Upper lobe of left lung (tissue), 6 donors: Measurements from ENCODE around the gene GAD1. TPM values are rescaled to one million over a fixed set of nuclear protein-coding genes. Genes with fewer than 3 reads are reported as not detected.

Source experiments
- ATAC-seq, 2 donors: fragments of 200-7000 bp; cut with Tn5 transposase; one replicate each; pipeline ENCODE4 v1.9.1; 2022; ENCODE audit warnings: mild to moderate bottlenecking in 2 of 2, moderate library complexity in 2 of 2; ENCODE audit not compliant: low FRiP score in 2 of 2
- DNase-seq, 2 donors: peaks; one replicate each; pipeline ENCODE4 v3.0.0-alpha.2; 2019 to 2020
- H3K27ac ChIP-seq, 4 donors: fragments of 200-600 bp; sonication (generic); one replicate each; pipeline ENCODE4 v1.5.1; 2016 to 2019
- H3K27me3 ChIP-seq, 4 donors: fragments of 200-600 bp; sonication (generic); one replicate each; pipeline ENCODE4 v1.5.1; 2017 to 2019
- H3K36me3 ChIP-seq, 4 donors: fragments of 200-600 bp; sonication (generic); one replicate each; pipeline ENCODE4 v1.5.1; 2016 to 2019
- H3K4me1 ChIP-seq, 4 donors: fragments of 200-600 bp; sonication (generic); one replicate each; pipeline ENCODE4 v1.5.1; 2018 to 2019
- H3K4me3 ChIP-seq, 4 donors: fragments of 200-600 bp; sonication (generic); one replicate each; pipeline ENCODE4 v1.5.1; 2017 to 2019; ENCODE audit warnings: mild to moderate bottlenecking in 2 of 4, moderate library complexity in 1 of 4
- H3K9me3 ChIP-seq, 4 donors: fragments of 200-600 bp; sonication (generic); one replicate each; pipeline ENCODE4 v1.5.1; 2018 to 2019
- EP300 ChIP-seq, 4 donors: sonication (generic); formaldehyde crosslinking; IDR thresholded peaks; one replicate each; pipeline ENCODE4 v1.5.1; 2017; ENCODE audit warnings: antibody characterized with exemption in 4 of 4, control low read depth in 2 of 4
- POLR2A ChIP-seq, 4 donors: fragments of 450-650 bp; IDR thresholded peaks; one replicate each; pipeline ENCODE4 v1.5.1; 2016 to 2017; ENCODE audit warnings: antibody characterized with exemption in 4 of 4, mild to moderate bottlenecking in 2 of 4
- POLR2AphosphoS5 ChIP-seq, 2 donors: sonication (generic); formaldehyde crosslinking; IDR thresholded peaks; one replicate each; pipeline ENCODE4 v1.5.1; 2017; ENCODE audit warnings: antibody characterized with exemption in 2 of 2
- WGBS, 2 donors: methylation state at CpG; one replicate each; pipeline ENCODE4 v1.1.5; 2017 to 2018; 5-methylcytosine and 5-hydroxymethylcytosine counted together
- small RNA-seq, 4 donors: library from RNA; depleted of rRNA; stranded (forward); fragments of <200 nt; gene quantifications; one replicate each; pipeline ENCODE3, GENCODE V24; 2016
- total RNA-seq, 6 donors: library from RNA; depleted of rRNA in 4 of 6; stranded (reverse); fragments of >200 nt in 4 of 6; gene quantifications; one replicate each; pipeline versions ENCODE4 v1.1.0 to v1.2.1, GENCODE V29; 2016 to 2021
- TF ChIP-seq, protein P1 (sequence below), 6 experiments: fragments of 450-650 bp in 4 of 6; fragments of 200-600 bp in 2 of 6; sonication (generic) in 2 of 6; IDR thresholded peaks; one replicate each; pipeline ENCODE4 v1.5.1; 2016 to 2019; ENCODE audit warnings: antibody characterized with exemption in 6 of 6
- donor health status: DM: no; HTN: no; CAD: no; lungs with moderate emphysema.
- donor health status: DM: no; HTN: yes; CAD: no; lungs with severe emphysema.

GAD1 gene
- total RNA-seq, 6 donors from 2014 or later = 0.29 to 0.79 TPM; not detected in 4

DNA sequence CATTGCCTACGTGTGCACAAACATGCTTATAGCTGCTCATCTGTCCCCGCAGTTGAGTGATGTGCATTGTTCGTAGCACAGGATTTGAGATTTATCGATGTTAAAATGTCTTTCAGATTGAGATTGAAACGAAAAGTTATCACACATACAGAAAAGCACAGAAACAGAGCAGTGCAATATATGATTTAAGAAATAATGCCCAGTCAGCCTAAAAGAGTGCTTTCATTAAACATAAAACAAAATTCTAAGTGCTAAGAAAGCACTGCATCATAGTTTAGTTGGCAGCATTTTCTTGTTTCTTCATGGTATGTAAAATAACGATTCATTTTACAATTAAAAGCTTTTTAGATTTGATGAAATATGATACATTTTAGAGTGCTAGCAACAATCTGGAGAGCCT is 80.4 kb downstream of the GAD1 start:
- TF ChIP-seq, protein P1, sequence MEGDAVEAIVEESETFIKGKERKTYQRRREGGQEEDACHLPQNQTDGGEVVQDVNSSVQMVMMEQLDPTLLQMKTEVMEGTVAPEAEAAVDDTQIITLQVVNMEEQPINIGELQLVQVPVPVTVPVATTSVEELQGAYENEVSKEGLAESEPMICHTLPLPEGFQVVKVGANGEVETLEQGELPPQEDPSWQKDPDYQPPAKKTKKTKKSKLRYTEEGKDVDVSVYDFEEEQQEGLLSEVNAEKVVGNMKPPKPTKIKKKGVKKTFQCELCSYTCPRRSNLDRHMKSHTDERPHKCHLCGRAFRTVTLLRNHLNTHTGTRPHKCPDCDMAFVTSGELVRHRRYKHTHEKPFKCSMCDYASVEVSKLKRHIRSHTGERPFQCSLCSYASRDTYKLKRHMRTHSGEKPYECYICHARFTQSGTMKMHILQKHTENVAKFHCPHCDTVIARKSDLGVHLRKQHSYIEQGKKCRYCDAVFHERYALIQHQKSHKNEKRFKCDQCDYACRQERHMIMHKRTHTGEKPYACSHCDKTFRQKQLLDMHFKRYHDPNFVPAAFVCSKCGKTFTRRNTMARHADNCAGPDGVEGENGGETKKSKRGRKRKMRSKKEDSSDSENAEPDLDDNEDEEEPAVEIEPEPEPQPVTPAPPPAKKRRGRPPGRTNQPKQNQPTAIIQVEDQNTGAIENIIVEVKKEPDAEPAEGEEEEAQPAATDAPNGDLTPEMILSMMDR (IDR thresholded peaks at IDR 0.05) = no peak
- TF ChIP-seq EP300 (IDR thresholded peaks at IDR 0.05) (no peak), POLR2A (IDR thresholded peaks at IDR 0.05) (no peak), POLR2AphosphoS5 (IDR thresholded peaks at IDR 0.05) (no peak)
- DNase-seq (no peak), ATAC-seq (no peak)
- WGBS, 2 donors = 88% methylated on average over 6 of the region's 6 CpGs
- H3K36me3 ChIP-seq = no peaks in the 10 kb centered on the region
- H3K27ac ChIP-seq = no peak overlapping the region
- H3K4me1 ChIP-seq = no peaks in the 10 kb centered on the region
- H3K9me3 ChIP-seq = no peaks in the 10 kb centered on the region
- H3K27me3 ChIP-seq = no peaks in the 10 kb centered on the region
- H3K4me3 ChIP-seq = no peak overlapping the region

DNA sequence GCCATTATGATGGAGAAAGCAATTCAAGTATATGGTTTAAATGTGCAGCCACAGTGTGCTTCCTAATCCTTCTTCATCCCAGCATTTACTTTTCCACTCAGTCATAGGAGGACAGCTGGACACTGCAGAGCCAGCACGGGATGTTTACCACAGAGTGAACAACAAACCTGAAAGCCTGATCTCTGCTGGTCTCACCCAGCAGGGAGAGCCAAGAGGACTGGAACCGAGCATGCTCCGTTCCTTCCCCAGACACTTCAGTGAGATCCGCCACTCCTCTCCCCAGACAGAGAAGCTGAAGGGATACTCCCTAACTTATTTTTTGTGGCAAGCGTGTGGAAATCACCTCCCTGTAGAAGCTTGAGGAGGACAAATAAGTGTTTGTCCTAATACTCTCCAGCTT is 89.2 kb downstream of the GAD1 start:
- ATAC-seq = no peak
- H3K27ac ChIP-seq = no peak overlapping the region
- H3K4me3 ChIP-seq = no peak overlapping the region
- no peaks in the 10 kb centered on the region for H3K27me3 ChIP-seq
- WGBS, 2 donors = 53 to 60% methylated on average over 5 of the region's 5 CpGs
- no peaks in the 10 kb centered on the region for H3K4me1 ChIP-seq
- peaks cover 0 to 24% (median 13%) of the 10 kb centered on the region in 4 donors for H3K9me3 ChIP-seq
- no peak for TF ChIP-seq POLR2AphosphoS5 (IDR thresholded peaks at IDR 0.05)
- TF ChIP-seq, protein P1 (IDR thresholded peaks at IDR 0.05) = no peak
- TF ChIP-seq EP300 (IDR thresholded peaks at IDR 0.05) = no peak
- TF ChIP-seq POLR2A (IDR thresholded peaks at IDR 0.05) = no peak
- DNase-seq = no peak
- H3K36me3 ChIP-seq = no peaks in the 10 kb centered on the region

Small RNA genes within 50 kb of the gene (small RNA-seq; reads per million reads assigned to genes)
- gene RF00019 = 0 reads per million in 4 donors

Other genes with a start within 250 kb of the GAD1 start
- gene SP5, start 101.5 kb upstream of the GAD1 start, total RNA-seq = 1 to 10 TPM; 1.5 to 6.6 (median 4.4) TPM
- gene ERICH2, start 46.5 kb upstream of the GAD1 start, total RNA-seq = 10 to 100 TPM in 1 of 6 donors, 1 to 10 TPM in 5; 1.6 to 19.7 (median 4.3) TPM
- 10 to 100 TPM; 14.7 to 80.7 (median 59.5) TPM for gene GORASP2, start 112.4 kb downstream of the GAD1 start, total RNA-seq